Esophagus muscularis mucosa (tissue), 4 donors: ENCODE results near the gene SPARC. TPM values are rescaled to one million over a fixed set of nuclear protein-coding genes. Genes with fewer than 3 reads are reported as not detected.

ENCODE experiments used
- DNase-seq: peaks from one replicate; pipeline ENCODE4 v3.0.0-alpha.2; 2017; ENCODE audit errors: extremely low spot score
- H3K27ac ChIP-seq, 4 donors: fragments of 200-600 bp; sonication (generic); replicated peaks in 1 of 4; 1 replicate in 3 of 4; 2 replicates in 1 of 4; pipeline ENCODE4 v1.5.1; 2016 to 2019; ENCODE audit warnings: mild to moderate bottlenecking in 1 of 4
- H3K27me3 ChIP-seq, 4 donors: fragments of 200-600 bp; sonication (generic); one replicate each; pipeline versions ENCODE4 v1.5.1 to v1.6.0; 2016 to 2019
- H3K36me3 ChIP-seq, 4 donors: fragments of 200-600 bp; sonication (generic); one replicate each; pipeline ENCODE4 v1.5.1; 2016 to 2019
- H3K4me1 ChIP-seq, 4 donors: fragments of 200-600 bp; sonication (generic); one replicate each; pipeline ENCODE4 v1.5.1; 2016 to 2019
- H3K4me3 ChIP-seq, 4 donors: fragments of 200-600 bp; sonication (generic); 1 replicate in 2 of 4; 2 replicates in 2 of 4; pipeline ENCODE4 v1.5.1; 2016 to 2019; ENCODE audit warnings: mild to moderate bottlenecking in 4 of 4, moderate library complexity in 1 of 4
- H3K9me3 ChIP-seq, 4 donors: fragments of 200-600 bp; sonication (generic); 1 replicate in 3 of 4; 2 replicates in 1 of 4; pipeline ENCODE4 v1.5.1; 2016 to 2019
- EP300 ChIP-seq: sonication (generic); formaldehyde crosslinking; IDR thresholded peaks from one replicate; pipeline ENCODE4 v1.6.1; 2017; ENCODE audit warnings: antibody characterized with exemption
- POLR2A ChIP-seq: fragments of 450-650 bp; IDR thresholded peaks from one replicate; pipeline ENCODE4 v1.6.1; 2017; ENCODE audit warnings: antibody characterized with exemption, moderate library complexity, mild to moderate bottlenecking, low read depth
- POLR2AphosphoS5 ChIP-seq, 2 donors: sonication (generic); formaldehyde crosslinking; IDR thresholded peaks; one replicate each; pipeline ENCODE4 v1.6.1; 2017; ENCODE audit warnings: antibody characterized with exemption in 2 of 2
- WGBS: methylation state at CpG from one replicate; pipeline ENCODE4 v1.1.5; 2018; 5-methylcytosine and 5-hydroxymethylcytosine counted together
- intact Hi-C: fragments of 100-400 bp; cut with DNase I; formaldehyde crosslinking; loops from one replicate; pipeline ENCODE4 v1.15.1; 2023
- total RNA-seq, 4 donors: library from RNA; depleted of rRNA; stranded (reverse); fragments of >200 nt; gene quantifications; one replicate each; pipeline versions ENCODE4 v1.1.0 to v1.2.1, GENCODE V29; 2016
- TF ChIP-seq, protein P1 (sequence below), 3 experiments: fragments of 200-600 bp in 2 of 3; fragments of 450-650 bp in 1 of 3; sonication (generic) in 2 of 3; IDR thresholded peaks; one replicate each; pipeline ENCODE4 v1.5.1; 2017 to 2019; ENCODE audit warnings: antibody characterized with exemption in 3 of 3, mild to moderate bottlenecking in 2 of 3, moderate library complexity in 1 of 3

Gene SPARC
- total RNA-seq, 4 donors from 2014 or later = 269 to 875 (median 432) TPM

DNA sequence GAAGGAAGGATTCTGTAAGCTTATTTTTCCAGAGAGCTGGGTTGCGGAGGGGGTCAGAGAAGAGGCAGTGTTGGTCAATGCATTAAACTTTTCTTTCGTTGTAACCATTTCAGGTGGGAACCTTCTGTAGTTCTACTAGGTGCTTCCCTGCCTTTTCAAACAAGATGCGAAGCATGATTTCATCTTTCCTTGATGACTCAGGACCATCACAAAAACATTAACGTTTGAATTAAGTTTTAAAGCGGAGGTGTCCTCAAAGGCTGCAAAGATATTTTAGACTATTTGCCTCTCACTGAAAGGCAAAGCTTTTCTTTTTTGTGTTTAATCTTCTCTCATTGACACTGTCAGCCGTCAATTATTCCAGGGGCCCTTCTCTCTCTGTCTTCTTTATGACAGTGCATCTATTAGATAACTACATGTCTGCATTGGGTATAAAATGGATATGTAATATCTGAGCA lies 69.3 kb downstream of the SPARC start:
- intact Hi-C loops = no loop called here
- Histone ChIP-seq H3K27me3 (peaks cover 0 to 33% (median 0%) of the 10 kb centered on the region in 4 donors), H3K4me1 (no peaks in the 10 kb centered on the region), H3K27ac (no peak overlapping the region), H3K4me3 (no peak overlapping the region), H3K9me3 (no peaks in the 10 kb centered on the region), H3K36me3 (no peaks in the 10 kb centered on the region)
- no peak for DNase-seq
- TF ChIP-seq POLR2A (no peak), POLR2AphosphoS5 (IDR thresholded peaks at IDR 0.05) (no peak), EP300 (no peak)
- TF ChIP-seq, protein P1, sequence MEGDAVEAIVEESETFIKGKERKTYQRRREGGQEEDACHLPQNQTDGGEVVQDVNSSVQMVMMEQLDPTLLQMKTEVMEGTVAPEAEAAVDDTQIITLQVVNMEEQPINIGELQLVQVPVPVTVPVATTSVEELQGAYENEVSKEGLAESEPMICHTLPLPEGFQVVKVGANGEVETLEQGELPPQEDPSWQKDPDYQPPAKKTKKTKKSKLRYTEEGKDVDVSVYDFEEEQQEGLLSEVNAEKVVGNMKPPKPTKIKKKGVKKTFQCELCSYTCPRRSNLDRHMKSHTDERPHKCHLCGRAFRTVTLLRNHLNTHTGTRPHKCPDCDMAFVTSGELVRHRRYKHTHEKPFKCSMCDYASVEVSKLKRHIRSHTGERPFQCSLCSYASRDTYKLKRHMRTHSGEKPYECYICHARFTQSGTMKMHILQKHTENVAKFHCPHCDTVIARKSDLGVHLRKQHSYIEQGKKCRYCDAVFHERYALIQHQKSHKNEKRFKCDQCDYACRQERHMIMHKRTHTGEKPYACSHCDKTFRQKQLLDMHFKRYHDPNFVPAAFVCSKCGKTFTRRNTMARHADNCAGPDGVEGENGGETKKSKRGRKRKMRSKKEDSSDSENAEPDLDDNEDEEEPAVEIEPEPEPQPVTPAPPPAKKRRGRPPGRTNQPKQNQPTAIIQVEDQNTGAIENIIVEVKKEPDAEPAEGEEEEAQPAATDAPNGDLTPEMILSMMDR (IDR thresholded peaks at IDR 0.05) = no peak
- 75% methylated on average over 6 of the region's 6 CpGs for WGBS

DNA sequence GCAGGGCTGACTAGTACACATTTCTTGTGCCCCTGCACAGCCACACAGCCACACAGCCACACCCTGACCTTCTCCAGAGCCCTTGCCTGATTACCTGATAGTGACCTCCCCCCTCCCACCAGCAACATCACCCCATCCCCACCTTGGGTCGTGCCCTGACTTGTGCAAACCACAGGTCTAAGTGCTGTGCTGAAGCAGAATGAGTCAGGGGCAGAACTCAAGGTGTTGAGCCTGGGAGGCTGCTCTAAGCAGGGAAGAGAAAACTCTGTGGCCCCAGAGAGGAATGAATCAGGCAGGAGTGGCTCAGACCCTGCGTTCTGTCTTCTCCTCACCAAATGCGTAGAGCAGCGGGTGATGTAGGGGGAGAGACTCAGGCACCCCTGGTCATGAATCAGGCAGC lies 71.3 kb downstream of the SPARC start:
- intact Hi-C loops = no loop called here
- 80% methylated on average over 4 of the region's 4 CpGs for WGBS
- no peak for DNase-seq
- no peak for TF ChIP-seq POLR2AphosphoS5 (IDR thresholded peaks at IDR 0.05)
- TF ChIP-seq POLR2A = no peak
- TF ChIP-seq, protein P1 (IDR thresholded peaks at IDR 0.05) = no peak
- no peak for TF ChIP-seq EP300
- H3K27ac ChIP-seq = no peak overlapping the region
- no peaks in the 10 kb centered on the region for H3K36me3 ChIP-seq
- H3K4me3 ChIP-seq = no peak overlapping the region
- no peaks in the 10 kb centered on the region for H3K4me1 ChIP-seq
- no peaks in the 10 kb centered on the region for H3K9me3 ChIP-seq
- peaks cover 0 to 22% (median 0%) of the 10 kb centered on the region in 4 donors for H3K27me3 ChIP-seq

DNA sequence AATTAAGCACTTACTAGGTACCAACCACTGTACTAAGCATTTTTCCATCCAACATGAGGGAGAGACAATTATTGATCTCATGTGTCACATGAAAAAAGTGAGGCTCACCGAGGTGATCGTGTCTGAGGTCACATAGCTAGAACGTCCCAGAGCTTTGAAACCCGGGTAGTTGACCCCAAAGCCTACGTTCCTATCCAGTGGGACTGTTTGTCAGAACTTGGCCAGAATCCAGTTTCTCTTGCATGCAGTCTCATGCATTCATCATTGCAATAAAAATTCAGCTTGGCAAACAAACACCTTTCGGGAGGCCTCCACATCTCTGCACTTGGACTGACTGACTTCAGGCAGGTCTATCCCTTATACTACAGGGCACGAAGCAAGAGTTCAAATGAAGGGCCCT lies 72.2 kb downstream of the SPARC start:
- DNase-seq = no peak
- peaks cover 0 to 16% (median 0%) of the 10 kb centered on the region in 4 donors for H3K27me3 ChIP-seq
- 74% methylated on average over 7 of the region's 7 CpGs for WGBS
- H3K9me3 ChIP-seq = no peaks in the 10 kb centered on the region
- TF ChIP-seq EP300 (no peak), POLR2AphosphoS5 (IDR thresholded peaks at IDR 0.05) (no peak), POLR2A (no peak)
- TF ChIP-seq, protein P1 (IDR thresholded peaks at IDR 0.05) = no peak
- H3K4me3 ChIP-seq = no peak overlapping the region
- intact Hi-C loops = no loop called here
- H3K27ac ChIP-seq = no peak overlapping the region
- H3K4me1 ChIP-seq = no peaks in the 10 kb centered on the region
- H3K36me3 ChIP-seq = no peaks in the 10 kb centered on the region

DNA sequence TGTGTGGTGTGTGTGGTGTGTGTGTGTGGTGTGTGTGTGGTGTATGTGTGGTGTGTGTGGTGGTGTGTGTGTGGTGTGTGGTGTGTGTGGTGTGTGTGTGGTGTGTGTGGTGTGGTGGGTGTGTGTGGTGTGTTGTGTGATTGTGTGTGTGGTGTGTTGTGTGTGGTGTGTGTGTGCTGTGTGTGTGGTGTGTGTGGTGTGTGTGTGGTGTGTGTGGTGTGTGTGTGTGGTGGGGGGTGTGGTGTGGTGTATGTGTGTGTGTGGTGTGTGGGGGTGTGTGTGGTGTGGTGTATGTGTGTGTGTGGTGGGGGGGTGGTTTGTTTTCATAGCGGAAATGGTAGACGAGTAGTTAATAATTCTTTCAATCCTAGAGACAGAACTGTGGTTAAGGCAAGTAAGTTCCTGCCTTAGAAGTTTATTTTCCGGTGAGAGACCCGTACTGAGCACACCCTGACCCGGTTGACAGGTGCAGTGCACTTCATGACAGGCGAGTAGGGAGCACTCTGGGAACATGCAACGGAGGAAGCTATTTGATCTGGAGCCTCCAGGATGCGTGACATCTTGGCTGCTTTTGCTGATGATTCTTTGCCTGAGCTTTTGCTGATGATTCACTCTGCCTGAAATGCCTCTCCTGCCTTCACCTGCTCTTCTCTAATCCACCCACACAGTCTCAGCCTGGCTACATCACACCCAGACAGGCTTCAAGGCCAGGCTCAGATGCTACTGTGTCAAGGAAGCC lies 73.9 kb downstream of the SPARC start:
- H3K4me1 ChIP-seq = no peaks in the 10 kb centered on the region
- H3K4me3 ChIP-seq = no peak overlapping the region
- TF ChIP-seq, protein P1 (IDR thresholded peaks at IDR 0.05) = no peak
- TF ChIP-seq POLR2AphosphoS5 (IDR thresholded peaks at IDR 0.05) (no peak), EP300 (no peak), POLR2A (no peak)
- no peaks in the 10 kb centered on the region for H3K9me3 ChIP-seq
- peaks cover 0 to 16% (median 0%) of the 10 kb centered on the region in 4 donors for H3K27me3 ChIP-seq
- H3K36me3 ChIP-seq = no peaks in the 10 kb centered on the region
- no peak overlapping the region for H3K27ac ChIP-seq
- intact Hi-C loops = no loop called here
- DNase-seq = no peak
- WGBS = 39% methylated on average over 8 of the region's 8 CpGs
